ENCODE data around the gene LPCAT1. TPM values are rescaled to one million over a fixed set of nuclear protein-coding genes. Genes with fewer than 3 reads are reported as not detected.

Gene LPCAT1
- total and polyA plus RNA-seq, 2 experiments from 2014 or later: 44.1 to 56.0 TPM

GRCh38 chr5:1488882-1489680 is 34.7 kb downstream of the LPCAT1 start:
- no peaks in the 10 kb centered on the region for H3K36me3 ChIP-seq (replicated peaks; ENCODE audit: insufficient read depth, low read depth)
- DNase-seq (ENCODE audit: low spot score): no peak
- no peaks in the 10 kb centered on the region for H3K4me1 ChIP-seq (ENCODE audit: insufficient read depth)
- no peaks in the 10 kb centered on the region for H3K9me3 ChIP-seq (ENCODE audit: low read depth)
- 97% methylated on average over 14 of the region's 14 CpGs for whole genome bisulfite sequencing (ENCODE audit: low lambda C conversion rate, missing lambda C conversion rate)
- TF ChIP-seq EZH2 (IDR thresholded peaks at IDR 0.05; ENCODE audit: borderline replicate concordance): no peak
- TF ChIP-seq CTCF (IDR thresholded peaks at IDR 0.05; ENCODE audit: poor library complexity): no peak
- no peak for TF ChIP-seq EZH2phosphoT487 (IDR thresholded peaks at IDR 0.05; ENCODE audit: low read depth, severe bottlenecking, unreplicated experiment)
- H3K27ac ChIP-seq: no peak overlapping the region
- H3K27me3 ChIP-seq: no peaks in the 10 kb centered on the region
- no peak overlapping the region for H2AFZ ChIP-seq
- H3K79me2 ChIP-seq: no peaks in the 10 kb centered on the region
- no peaks in the 10 kb centered on the region for H4K20me1 ChIP-seq (ENCODE audit: insufficient read depth, poor library complexity, severe bottlenecking)
- H3K9me2 ChIP-seq (replicated peaks; ENCODE audit: insufficient read depth): no peaks in the 10 kb centered on the region
- H3K4me2 ChIP-seq: no peak overlapping the region
- H3K4me3 ChIP-seq: no peak overlapping the region

- no peaks in the 10 kb centered on the region for H3K36me3 ChIP-seq (replicated peaks; ENCODE audit: insufficient read depth, low read depth)
- H3K4me3 ChIP-seq: no peak overlapping the region
- no peaks in the 10 kb centered on the region for H3K9me2 ChIP-seq (replicated peaks; ENCODE audit: insufficient read depth)
- no peak overlapping the region for H3K4me2 ChIP-seq
- H3K27me3 ChIP-seq: no peaks in the 10 kb centered on the region
- no peak overlapping the region for H2AFZ ChIP-seq
- H4K20me1 ChIP-seq (ENCODE audit: insufficient read depth, poor library complexity, severe bottlenecking): no peaks in the 10 kb centered on the region
- H3K9me3 ChIP-seq (ENCODE audit: low read depth): no peaks in the 10 kb centered on the region
- no peaks in the 10 kb centered on the region for H3K79me2 ChIP-seq
- 96% methylated on average over 27 of the region's 27 CpGs for WGBS (ENCODE audit: low lambda C conversion rate, missing lambda C conversion rate)
- TF ChIP-seq EZH2 (IDR thresholded peaks at IDR 0.05; ENCODE audit: borderline replicate concordance): no peak
- no peak for TF ChIP-seq CTCF (IDR thresholded peaks at IDR 0.05; ENCODE audit: poor library complexity)
- no peak for TF ChIP-seq EZH2phosphoT487 (IDR thresholded peaks at IDR 0.05; ENCODE audit: low read depth, severe bottlenecking, unreplicated experiment)
- DNase-seq (ENCODE audit: low spot score): no peak
- no peak overlapping the region for H3K27ac ChIP-seq
- no peaks in the 10 kb centered on the region for H3K4me1 ChIP-seq (ENCODE audit: insufficient read depth)
Measured at GRCh38 chr5:1487079-1487764, 36.5 kb downstream of the LPCAT1 start.

- 95% methylated on average over 12 of the region's 13 CpGs for WGBS (ENCODE audit: low lambda C conversion rate, missing lambda C conversion rate)
- no peak overlapping the region for H3K4me2 ChIP-seq
- no peaks in the 10 kb centered on the region for H3K36me3 ChIP-seq (replicated peaks; ENCODE audit: insufficient read depth, low read depth)
- no peak for DNase-seq (ENCODE audit: low spot score)
- no peaks in the 10 kb centered on the region for H3K27me3 ChIP-seq
- H3K4me1 ChIP-seq (ENCODE audit: insufficient read depth): no peaks in the 10 kb centered on the region
- no peaks in the 10 kb centered on the region for H4K20me1 ChIP-seq (ENCODE audit: insufficient read depth, poor library complexity, severe bottlenecking)
- no peaks in the 10 kb centered on the region for H3K9me2 ChIP-seq (replicated peaks; ENCODE audit: insufficient read depth)
- no peak overlapping the region for H2AFZ ChIP-seq
- TF ChIP-seq EZH2phosphoT487 (IDR thresholded peaks at IDR 0.05; ENCODE audit: low read depth, severe bottlenecking, unreplicated experiment) (no peak), EZH2 (IDR thresholded peaks at IDR 0.05; ENCODE audit: borderline replicate concordance) (no peak), CTCF (IDR thresholded peaks at IDR 0.05; ENCODE audit: poor library complexity) (no peak)
- H3K4me3 ChIP-seq: no peak overlapping the region
- no peaks in the 10 kb centered on the region for H3K79me2 ChIP-seq
- H3K27ac ChIP-seq: no peak overlapping the region
- H3K9me3 ChIP-seq (ENCODE audit: low read depth): no peaks in the 10 kb centered on the region
Measured at GRCh38 chr5:1486271-1486670, 37.5 kb downstream of the LPCAT1 start.
